Keratinocyte (primary cell): ENCODE data around the gene PPARD.

Experiments used
- CTCF ChIP-seq, 3 experiments: IDR thresholded peaks in 1 of 3; conservative IDR thresholded peaks in 1 of 3; optimal IDR thresholded peaks in 1 of 3; 2 replicates in 2 of 3; 3 replicates in 1 of 3; pipeline versions ENCODE3 to v1.5.1; 2011; ENCODE audit warnings: low read length in 3 of 3, mild to moderate bottlenecking in 3 of 3, moderate library complexity in 2 of 3, control low read depth in 1 of 3, inconsistent platforms in 1 of 3; ENCODE audit not compliant: insufficient read depth in 2 of 3; ENCODE audit errors: extremely low read depth in 1 of 3
- EZH2 ChIP-seq: IDR thresholded peaks from one replicate; pipeline ENCODE4 v1.6.1; 2012; ENCODE audit warnings: inconsistent platforms, mild to moderate bottlenecking, low read length, moderate library complexity

- TF ChIP-seq CTCF (optimal IDR thresholded peaks at IDR 0.05 in 1 of 3, IDR thresholded peaks at IDR 0.05 in 1 of 3, conservative IDR thresholded peaks at IDR 0.05 in 1 of 3; ENCODE audit: extremely low read depth in 1 of 3, insufficient read depth in 2 of 3, low read length in 3 of 3) (no peak), EZH2 (no peak)
Observed at GRCh38 chr6:35473075-35473849, 130.9 kb downstream of the PPARD start.
